Keratinocyte (primary cell): ENCODE results near the gene ACP7. TPM values are rescaled to one million over a fixed set of nuclear protein-coding genes. Genes with fewer than 3 reads are reported as not detected.

Experiments
- DNase-seq: peaks from one replicate; pipeline ENCODE4 v3.0.0-alpha.2; 2011; ENCODE audit warnings: low read depth, missing footprints, low spot score
- FAIRE-seq: peaks from 2 replicates; lab custom pipeline; 2011; peaks lifted over from hg19 to GRCh38; lab: Jason Lieb, UNC
- H2AFZ ChIP-seq: 2 replicates; pipeline ENCODE4 v1.6.0; 2012; ENCODE audit warnings: low read length, control low read depth, inconsistent platforms; ENCODE audit not compliant: control insufficient read depth
- H3K27ac ChIP-seq: 2 replicates; pipeline ENCODE4 v1.5.1; 2011; ENCODE audit warnings: low read length; ENCODE audit not compliant: control insufficient read depth, insufficient read depth
- H3K27me3 ChIP-seq: 3 replicates; pipeline ENCODE4 v1.6.0; 2011; ENCODE audit warnings: low read length; ENCODE audit not compliant: control insufficient read depth, insufficient read depth; ENCODE audit errors: extremely low read depth
- H3K36me3 ChIP-seq, 2 experiments: 2 replicates in 1 of 2; 3 replicates in 1 of 2; pipeline ENCODE4 v1.5.1; 2011; ENCODE audit warnings: low read length in 2 of 2, mild to moderate bottlenecking in 1 of 2; ENCODE audit not compliant: control insufficient read depth in 2 of 2, insufficient read depth in 2 of 2; ENCODE audit errors: extremely low read depth in 1 of 2
- H3K4me1 ChIP-seq: 3 replicates; pipeline ENCODE4 v1.5.1; 2011; ENCODE audit warnings: low read length; ENCODE audit not compliant: control insufficient read depth, insufficient read depth; ENCODE audit errors: extremely low read depth
- H3K4me2 ChIP-seq: 3 replicates; pipeline ENCODE4 v1.6.0; 2011; ENCODE audit warnings: low read depth, low read length; ENCODE audit not compliant: control insufficient read depth, insufficient read depth; ENCODE audit errors: extremely low read depth
- H3K4me3 ChIP-seq, 3 experiments: fragments of 200-600 bp in 1 of 3; sonication (generic) in 1 of 3; 2 replicates in 2 of 3; 3 replicates in 1 of 3; pipeline ENCODE4 v1.5.1; 2011 to 2016; ENCODE audit warnings: low read length in 3 of 3, mild to moderate bottlenecking in 3 of 3, control low read depth in 2 of 3, inconsistent platforms in 1 of 3, low read depth in 1 of 3, mixed read lengths in 1 of 3, mixed run types in 1 of 3, moderate library complexity in 1 of 3; ENCODE audit not compliant: control insufficient read depth in 2 of 3, insufficient read depth in 2 of 3; ENCODE audit errors: extremely low read depth in 1 of 3
- H3K79me2 ChIP-seq: 2 replicates; pipeline ENCODE4 v1.6.0; 2012; ENCODE audit warnings: low read length; ENCODE audit not compliant: control insufficient read depth, insufficient read depth
- H3K9ac ChIP-seq: 3 replicates; pipeline ENCODE4 v1.6.0; 2011; ENCODE audit warnings: low read length; ENCODE audit not compliant: control insufficient read depth, insufficient read depth; ENCODE audit errors: extremely low read depth
- H3K9me1 ChIP-seq: 3 replicates; pipeline ENCODE4 v1.6.0; 2011; ENCODE audit warnings: low read length; ENCODE audit not compliant: control insufficient read depth, insufficient read depth; ENCODE audit errors: extremely low read depth
- H3K9me3 ChIP-seq: 2 replicates; pipeline ENCODE4 v1.5.1; 2012; ENCODE audit warnings: low read depth, low read length; ENCODE audit not compliant: control insufficient read depth
- H4K20me1 ChIP-seq: 3 replicates; pipeline ENCODE4 v1.6.0; 2011; ENCODE audit warnings: low read length; ENCODE audit not compliant: control insufficient read depth, insufficient read depth; ENCODE audit errors: extremely low read depth
- EZH2 ChIP-seq: IDR thresholded peaks from one replicate; pipeline ENCODE4 v1.6.1; 2012; ENCODE audit warnings: inconsistent platforms, mild to moderate bottlenecking, low read length, moderate library complexity
- dilution Hi-C: fragments of 300-500 bp; cut with MboI; formaldehyde crosslinking; loops from one replicate; pipeline ENCODE4 v1.7.0; 2020; ENCODE audit warnings: low sequenced_read_pairs; ENCODE audit not compliant: extremely low pct_ligation_motif_present
- polyA plus RNA-seq, 5 experiments: library from polyadenylated mRNA; depleted of rRNA in 3 of 5; stranded (reverse) in 3 of 5; stranded (forward) in 1 of 5; unstranded in 1 of 5; fragments of >200 nt; gene quantifications; 1 replicate in 1 of 5; 2 replicates in 3 of 5; 3 replicates in 1 of 5; pipeline versions ENCODE4 v1.2.1 to v1.2.3, GENCODE V29; 2011 to 2012; ENCODE audit warnings: missing spikeins in 2 of 5, low read depth in 1 of 5, low replicate concordance in 1 of 5
- TF ChIP-seq, protein P1 (sequence below), 3 experiments: IDR thresholded peaks in 1 of 3; conservative IDR thresholded peaks in 1 of 3; optimal IDR thresholded peaks in 1 of 3; 2 replicates in 2 of 3; 3 replicates in 1 of 3; pipeline versions ENCODE3 to v1.5.1; 2011; ENCODE audit warnings: low read length in 3 of 3, mild to moderate bottlenecking in 3 of 3, moderate library complexity in 2 of 3, control low read depth in 1 of 3, inconsistent platforms in 1 of 3; ENCODE audit not compliant: insufficient read depth in 2 of 3; ENCODE audit errors: extremely low read depth in 1 of 3

ACP7 gene
- polyA plus RNA-seq, 1 donor (not counting 4 experiments of a cell fraction or from before 2014, with no cell fraction given) = 0.09 TPM

DNA sequence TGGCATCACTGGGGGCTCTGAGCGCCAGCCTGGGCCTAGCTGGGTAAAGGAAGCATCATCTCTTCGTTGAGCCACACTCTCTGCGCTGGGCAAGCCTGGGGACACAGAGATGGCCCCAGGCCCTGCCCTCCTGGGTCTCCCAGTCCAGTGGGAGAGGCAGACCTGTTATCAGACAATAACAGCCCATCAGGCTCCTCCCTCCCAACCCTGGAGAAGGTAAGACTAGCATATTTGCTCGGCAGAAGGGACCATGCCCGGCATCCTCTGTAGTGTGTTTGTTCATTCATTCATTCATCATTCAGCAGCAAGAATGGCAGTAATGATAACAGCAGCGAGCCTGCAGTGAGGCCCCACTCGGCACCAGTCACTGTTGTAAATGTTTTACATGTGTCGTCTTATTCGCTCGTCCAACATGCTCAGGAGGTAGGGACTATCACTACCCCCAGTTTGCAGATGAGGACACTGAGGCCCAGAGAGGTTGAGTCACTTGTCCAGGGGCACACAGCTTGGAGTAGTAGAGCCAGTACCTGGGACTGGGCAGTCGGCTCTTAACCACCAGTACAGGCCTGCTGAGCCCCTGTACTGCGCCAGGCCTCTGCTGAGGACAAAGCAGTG lies 74.6 kb downstream of the ACP7 start:
- no peaks in the 10 kb centered on the region for H3K27me3 ChIP-seq
- no peak overlapping the region for H3K9ac ChIP-seq
- no peak overlapping the region for H3K4me3 ChIP-seq
- H3K4me2 ChIP-seq = no peak overlapping the region
- peaks cover 47% of the 10 kb centered on the region for H3K4me1 ChIP-seq
- H2AFZ ChIP-seq = no peak overlapping the region
- TF ChIP-seq, protein P1, sequence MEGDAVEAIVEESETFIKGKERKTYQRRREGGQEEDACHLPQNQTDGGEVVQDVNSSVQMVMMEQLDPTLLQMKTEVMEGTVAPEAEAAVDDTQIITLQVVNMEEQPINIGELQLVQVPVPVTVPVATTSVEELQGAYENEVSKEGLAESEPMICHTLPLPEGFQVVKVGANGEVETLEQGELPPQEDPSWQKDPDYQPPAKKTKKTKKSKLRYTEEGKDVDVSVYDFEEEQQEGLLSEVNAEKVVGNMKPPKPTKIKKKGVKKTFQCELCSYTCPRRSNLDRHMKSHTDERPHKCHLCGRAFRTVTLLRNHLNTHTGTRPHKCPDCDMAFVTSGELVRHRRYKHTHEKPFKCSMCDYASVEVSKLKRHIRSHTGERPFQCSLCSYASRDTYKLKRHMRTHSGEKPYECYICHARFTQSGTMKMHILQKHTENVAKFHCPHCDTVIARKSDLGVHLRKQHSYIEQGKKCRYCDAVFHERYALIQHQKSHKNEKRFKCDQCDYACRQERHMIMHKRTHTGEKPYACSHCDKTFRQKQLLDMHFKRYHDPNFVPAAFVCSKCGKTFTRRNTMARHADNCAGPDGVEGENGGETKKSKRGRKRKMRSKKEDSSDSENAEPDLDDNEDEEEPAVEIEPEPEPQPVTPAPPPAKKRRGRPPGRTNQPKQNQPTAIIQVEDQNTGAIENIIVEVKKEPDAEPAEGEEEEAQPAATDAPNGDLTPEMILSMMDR (optimal IDR thresholded peaks at IDR 0.05 in 1 of 3, IDR thresholded peaks at IDR 0.05 in 1 of 3, conservative IDR thresholded peaks at IDR 0.05 in 1 of 3; ENCODE audit: extremely low read depth in 1 of 3, insufficient read depth in 2 of 3, low read length in 3 of 3) = no peak
- TF ChIP-seq EZH2 = no peak
- dilution Hi-C loops = no loop called here
- H3K79me2 ChIP-seq = peaks cover 65% of the 10 kb centered on the region
- DNase-seq = no peak
- no peaks in the 10 kb centered on the region for H3K36me3 ChIP-seq
- no peak for FAIRE-seq
- H4K20me1 ChIP-seq = peaks cover 6% of the 10 kb centered on the region
- peaks cover 4% of the 10 kb centered on the region for H3K9me1 ChIP-seq
- no peaks in the 10 kb centered on the region for H3K9me3 ChIP-seq
- H3K27ac ChIP-seq = no peak overlapping the region

DNA sequence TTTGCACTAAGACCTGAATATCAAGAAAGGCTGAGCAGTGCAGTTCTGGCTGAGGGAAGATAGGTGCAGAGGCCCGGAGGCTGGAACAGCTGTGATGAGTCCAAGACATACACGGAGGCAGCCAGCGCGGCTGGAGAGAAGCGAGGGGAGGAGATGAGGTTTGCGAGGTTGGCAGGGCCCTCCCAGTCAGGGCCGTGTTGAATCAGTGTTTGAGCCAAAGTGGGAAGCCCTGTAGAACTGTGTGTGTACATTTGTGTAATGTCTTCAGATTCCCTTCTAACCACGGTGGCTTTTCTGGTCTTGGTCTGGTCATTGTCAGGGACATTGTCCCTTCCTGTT lies 76.3 kb downstream of the ACP7 start:
- no peak overlapping the region for H2AFZ ChIP-seq
- no peaks in the 10 kb centered on the region for H3K9me1 ChIP-seq
- FAIRE-seq (peak; percentile 85), DNase-seq (no peak)
- peaks cover 30% of the 10 kb centered on the region for H3K4me1 ChIP-seq
- H3K4me3 ChIP-seq = no peak overlapping the region
- peak overlapping the region; percentile 42 for H3K27ac ChIP-seq
- TF ChIP-seq, protein P1 (optimal IDR thresholded peaks at IDR 0.05 in 1 of 3, IDR thresholded peaks at IDR 0.05 in 1 of 3, conservative IDR thresholded peaks at IDR 0.05 in 1 of 3; ENCODE audit: extremely low read depth in 1 of 3, insufficient read depth in 2 of 3, low read length in 3 of 3) = peak in 1 of 3 experiments; percentile 15
- no peak for TF ChIP-seq EZH2
- no peaks in the 10 kb centered on the region for H3K9me3 ChIP-seq
- dilution Hi-C loops = no loop called here
- peaks cover 6% of the 10 kb centered on the region for H4K20me1 ChIP-seq
- no peaks in the 10 kb centered on the region for H3K36me3 ChIP-seq
- H3K4me2 ChIP-seq = peak overlapping the region; percentile 49
- H3K9ac ChIP-seq = no peak overlapping the region
- H3K79me2 ChIP-seq = peaks cover 62% of the 10 kb centered on the region
- H3K27me3 ChIP-seq = no peaks in the 10 kb centered on the region

Other genes with a start within 250 kb of the ACP7 start
- 144 to 343 TPM (median 308 TPM) in 3 replicates for gene HNRNPL, start 234.4 kb upstream of the ACP7 start, polyA plus RNA-seq
- 3.2 to 6.3 TPM (median 4.3 TPM) in 3 replicates for gene RINL, start 206.1 kb upstream of the ACP7 start, polyA plus RNA-seq
- 46.6 to 57.4 TPM (median 47.6 TPM) in 3 replicates for gene SIRT2, start 184.8 kb upstream of the ACP7 start, polyA plus RNA-seq
- gene NFKBIB, start 184.4 kb upstream of the ACP7 start, polyA plus RNA-seq = 12.3 to 14.4 TPM (median 13.7 TPM) in 3 replicates
- gene CCER2, start 172.2 kb upstream of the ACP7 start, polyA plus RNA-seq = 0.14 to 0.24 TPM (median 0.17 TPM) in 3 replicates
- gene SARS2, start 153.6 kb upstream of the ACP7 start, polyA plus RNA-seq = 13.9 to 19.2 TPM (median 16.4 TPM) in 3 replicates
- gene MRPS12, start 153.4 kb upstream of the ACP7 start, polyA plus RNA-seq = 37.7 to 65.9 TPM (median 43.4 TPM) in 3 replicates
- 5.4 to 7.7 TPM (median 6.5 TPM) in 3 replicates for gene FBXO17, start 108.6 kb upstream of the ACP7 start, polyA plus RNA-seq
- 4.4 to 6.9 TPM (median 4.4 TPM) in 3 replicates for gene FBXO27, start 51.8 kb upstream of the ACP7 start, polyA plus RNA-seq
- gene PAK4, start 41.4 kb downstream of the ACP7 start, polyA plus RNA-seq = 9.8 to 17.4 TPM (median 11.2 TPM) in 3 replicates
- 2.3 to 6.0 TPM (median 2.8 TPM) in 3 replicates for gene NCCRP1, start 112.6 kb downstream of the ACP7 start, polyA plus RNA-seq
- gene SYCN, start 119.9 kb downstream of the ACP7 start, polyA plus RNA-seq = not detected in 3 replicates
- not detected in 3 replicates for gene IFNL3, start 160.6 kb downstream of the ACP7 start, polyA plus RNA-seq
- gene IFNL4, start 164.5 kb downstream of the ACP7 start, polyA plus RNA-seq = not detected in 3 replicates
- gene IFNL2, start 184.0 kb downstream of the ACP7 start, polyA plus RNA-seq = not detected in 3 replicates
- gene IFNL1, start 212.0 kb downstream of the ACP7 start, polyA plus RNA-seq = not detected in 3 replicates
- gene LRFN1, start 236.5 kb downstream of the ACP7 start, polyA plus RNA-seq = 0.04 to 0.16 TPM (median 0.04 TPM) in 3 replicates